ENCODE results near the gene CREB3. TPM values are rescaled to one million over a fixed set of nuclear protein-coding genes. Genes with fewer than 3 reads are reported as not detected.

CREB3 gene
- polyA plus RNA-seq, 1 experiment, result 75.8 TPM

DNA sequence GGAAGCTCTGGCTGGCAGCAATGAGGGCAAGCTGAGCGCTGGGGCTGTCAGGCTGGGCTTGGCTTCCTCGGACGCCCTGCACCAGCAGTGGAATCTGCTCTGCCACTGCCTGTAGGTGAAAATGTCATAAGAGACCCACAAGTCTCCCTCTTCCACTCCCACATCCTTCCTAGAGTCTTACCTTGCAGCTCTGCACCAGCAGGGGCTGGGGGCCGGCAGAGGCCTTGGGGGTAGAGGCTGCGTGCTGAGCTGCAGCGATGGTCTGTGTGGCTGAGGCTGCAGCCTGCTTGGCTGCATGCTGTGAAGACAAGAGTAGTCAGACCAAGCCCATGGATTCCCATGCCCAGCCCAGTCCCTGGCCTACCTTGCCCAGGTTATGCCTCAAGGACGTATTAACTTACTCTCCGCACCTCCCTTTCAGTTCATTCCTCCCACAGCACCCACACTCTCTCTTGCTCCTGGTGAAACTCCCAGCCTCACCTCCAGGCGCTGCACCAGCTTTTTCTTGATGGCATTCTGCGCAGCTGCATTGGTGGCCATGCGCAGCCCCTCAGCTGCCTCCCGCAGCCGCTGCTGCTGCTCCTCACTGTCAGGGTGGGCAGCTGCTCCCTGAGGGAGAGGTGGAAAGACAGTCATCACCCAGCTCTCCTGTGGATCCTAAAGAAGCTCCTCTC, 17.8 kb upstream of the CREB3 start:
- Histone ChIP-seq H3K4me3 (ENCODE audit: low read depth, low read length) (no peak overlapping the region), H3K27me3 (ENCODE audit: control insufficient read depth, insufficient read depth, low read length) (no peaks in the 10 kb centered on the region), H3K36me3 (ENCODE audit: control insufficient read depth, insufficient read depth, low read length) (peaks cover 72% of the 10 kb centered on the region)
- ChIA-PET CTCF (interaction anchor here (0.9 to 16.4 kb wide), 5 partner anchors 12 to 111 kb away, joined by 3 to 177 read pairs (median 3); no protein-coding TSS in a partner anchor), POLR2A (no interaction called here)
- no peak for DNase-seq (ENCODE audit: low read depth)
- no peak for TF ChIP-seq CTCF (IDR thresholded peaks at IDR 0.05; ENCODE audit: insufficient read depth, low read depth, low read length)

GRCh38 chr9:35716230-35716629, 16.2 kb upstream of the CREB3 start:
- CTCF ChIA-PET, result interaction anchor here (1.0 to 16.4 kb wide), 3 partner anchors 8 to 19 kb away, joined by 5 to 177 read pairs (median 36); no protein-coding TSS in a partner anchor
- TF ChIP-seq CTCF (IDR thresholded peaks at IDR 0.05; ENCODE audit: insufficient read depth, low read depth, low read length), result no peak
- POLR2A ChIA-PET, result no interaction called here
- Histone ChIP-seq H3K27me3 (ENCODE audit: control insufficient read depth, insufficient read depth, low read length) (no peaks in the 10 kb centered on the region), H3K4me3 (ENCODE audit: low read depth, low read length) (no peak overlapping the region), H3K36me3 (ENCODE audit: control insufficient read depth, insufficient read depth, low read length) (peaks cover 75% of the 10 kb centered on the region)
- no peak for DNase-seq (ENCODE audit: low read depth)

DNA sequence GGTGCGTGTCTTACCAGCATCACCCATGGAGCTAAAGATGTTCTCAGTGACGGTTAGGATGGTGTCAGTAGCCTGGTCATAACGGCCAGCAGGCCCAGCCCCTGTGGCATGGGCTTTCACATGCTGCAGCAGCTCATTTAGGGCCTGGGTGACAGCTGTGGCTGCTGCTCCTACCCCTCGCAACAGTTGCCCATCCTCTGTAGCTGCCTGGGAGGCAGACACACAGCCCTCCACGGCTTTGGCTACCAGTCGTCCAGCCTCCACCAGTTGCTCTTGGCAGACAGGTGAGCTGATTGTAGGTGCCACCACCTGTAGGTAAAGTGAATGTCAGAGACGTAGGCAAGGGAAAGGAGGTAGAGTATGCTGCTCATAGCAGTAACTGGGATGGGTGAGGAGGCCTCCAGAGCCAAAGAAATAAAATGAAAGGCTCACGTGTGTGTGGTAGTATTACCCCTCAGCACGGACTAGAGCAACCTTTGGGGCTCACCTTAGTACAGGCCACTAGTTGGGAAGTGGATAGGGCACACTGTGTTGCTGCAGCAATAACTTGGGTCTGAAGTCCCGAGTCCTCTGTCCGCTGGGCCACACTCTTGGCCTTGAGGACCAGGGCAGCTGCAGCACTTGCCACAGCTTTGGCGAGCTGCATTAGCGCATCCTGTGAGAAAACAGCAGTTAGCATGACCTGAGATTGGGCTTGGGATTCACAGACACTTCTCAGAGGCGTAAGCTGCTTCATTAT, 15.2 kb upstream of the CREB3 start:
- Histone ChIP-seq H3K36me3 (ENCODE audit: control insufficient read depth, insufficient read depth, low read length) (peaks cover 77% of the 10 kb centered on the region), H3K27me3 (ENCODE audit: control insufficient read depth, insufficient read depth, low read length) (no peaks in the 10 kb centered on the region), H3K4me3 (ENCODE audit: low read depth, low read length) (no peak overlapping the region)
- DNase-seq (ENCODE audit: low read depth), result no peak
- ChIA-PET POLR2A (interaction anchor here (1.1 kb wide), 1 partner anchor 11 kb away, joined by 3 read pairs; no protein-coding TSS in a partner anchor), CTCF (interaction anchor here (1.0 to 16.4 kb wide), 3 partner anchors 9 to 20 kb away, joined by 5 to 177 read pairs (median 36); no protein-coding TSS in a partner anchor)
- no peak for TF ChIP-seq CTCF (IDR thresholded peaks at IDR 0.05; ENCODE audit: insufficient read depth, low read depth, low read length)

- Histone ChIP-seq H3K4me3 (ENCODE audit: low read depth, low read length) (no peak overlapping the region), H3K27me3 (ENCODE audit: control insufficient read depth, insufficient read depth, low read length) (no peaks in the 10 kb centered on the region), H3K36me3 (ENCODE audit: control insufficient read depth, insufficient read depth, low read length) (peaks cover 79% of the 10 kb centered on the region)
- CTCF ChIA-PET, result interaction anchor here (0.7 to 16.4 kb wide), 3 partner anchors 19 to 73 kb away, joined by 3 to 177 read pairs (median 3); no protein-coding TSS in a partner anchor
- POLR2A ChIA-PET, result interaction anchor here (0.6 kb wide), 1 partner anchor 31 kb away, joined by 3 read pairs; no protein-coding TSS in a partner anchor
- no peak for TF ChIP-seq CTCF (IDR thresholded peaks at IDR 0.05; ENCODE audit: insufficient read depth, low read depth, low read length)
- no peak for DNase-seq (ENCODE audit: low read depth)
These were observed 13.6 kb upstream of the CREB3 start for GRCh38 chr9:35718721-35719511.

All from BJ (cell line).